Activated CD4-positive, alpha-beta T cell treated with anti-CD3 and anti-CD28 coated beads, Interleukin-2, amount 50 U/mL, for 24 hours (primary cell): ENCODE results near the gene H19.

ENCODE experiments used
- DNase-seq, 2 donors: peaks; one replicate each; pipeline ENCODE4 v3.0.0-alpha.2; 2020; ENCODE audit warnings: low read depth in 1 of 2, low spot score in 1 of 2

Gene H19

DNA sequence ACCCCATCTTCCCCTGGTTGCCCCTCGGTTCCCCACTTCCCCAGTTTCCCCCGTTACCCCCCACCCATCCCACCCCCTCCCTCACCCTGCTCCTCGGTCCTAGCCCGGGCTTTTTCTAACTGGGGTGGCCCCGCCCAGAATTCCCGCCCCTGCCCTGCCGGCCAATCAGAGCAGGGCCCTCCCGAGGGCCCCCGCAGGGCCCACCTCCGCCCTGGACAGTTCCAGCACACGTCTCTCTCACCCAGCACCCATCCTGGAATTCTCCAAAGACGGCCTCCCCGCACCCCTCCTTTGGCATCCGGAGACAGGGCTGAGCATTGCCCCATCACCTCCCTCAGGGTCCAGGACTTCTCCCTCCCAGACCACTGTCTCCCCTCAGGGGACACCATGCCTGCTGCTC, at the start of gene H19:
H19 (minus strand) TSS at position 88 of the 400 bp plus-strand sequence.
- no peak for DNase-seq

DNA sequence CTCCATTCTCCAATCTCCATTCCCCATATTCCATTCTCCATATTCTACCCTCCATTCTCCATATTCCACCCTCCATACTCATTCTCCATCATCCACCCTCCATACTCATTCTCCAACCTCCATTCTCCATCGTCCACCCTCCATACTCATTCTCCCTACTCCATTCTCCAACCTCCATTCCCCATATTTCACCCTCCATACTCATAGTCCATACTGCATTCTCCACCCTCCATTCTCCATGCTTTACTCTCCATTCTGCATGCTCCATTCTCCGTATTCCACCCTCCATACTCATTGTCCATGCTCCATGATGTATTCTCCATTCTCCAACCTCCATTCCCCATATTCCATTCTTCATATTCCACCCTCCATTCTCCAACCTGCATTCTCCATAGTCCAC, 44.3 kb upstream of the H19 start:
- DNase-seq = no peak

DNA sequence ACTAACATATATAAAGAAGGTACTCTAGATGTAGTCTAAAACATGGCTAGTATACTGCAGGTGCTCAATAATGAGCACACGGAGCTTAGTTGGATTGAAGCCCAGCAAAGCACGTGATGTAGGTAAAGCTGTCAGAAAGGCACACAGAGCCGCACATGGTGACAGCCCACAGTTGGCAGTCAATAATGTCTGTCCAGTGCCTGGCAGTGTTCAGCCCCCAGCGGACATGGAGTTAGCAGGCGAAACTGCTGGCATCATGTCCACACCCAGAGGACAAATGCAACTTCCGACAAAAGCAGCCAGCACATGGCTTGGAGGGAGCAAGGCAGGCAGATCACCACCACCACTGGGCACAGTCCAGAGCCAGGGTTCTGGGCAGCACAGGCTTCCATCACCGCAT, 43.5 kb upstream of the H19 start:
- no peak for DNase-seq

DNA sequence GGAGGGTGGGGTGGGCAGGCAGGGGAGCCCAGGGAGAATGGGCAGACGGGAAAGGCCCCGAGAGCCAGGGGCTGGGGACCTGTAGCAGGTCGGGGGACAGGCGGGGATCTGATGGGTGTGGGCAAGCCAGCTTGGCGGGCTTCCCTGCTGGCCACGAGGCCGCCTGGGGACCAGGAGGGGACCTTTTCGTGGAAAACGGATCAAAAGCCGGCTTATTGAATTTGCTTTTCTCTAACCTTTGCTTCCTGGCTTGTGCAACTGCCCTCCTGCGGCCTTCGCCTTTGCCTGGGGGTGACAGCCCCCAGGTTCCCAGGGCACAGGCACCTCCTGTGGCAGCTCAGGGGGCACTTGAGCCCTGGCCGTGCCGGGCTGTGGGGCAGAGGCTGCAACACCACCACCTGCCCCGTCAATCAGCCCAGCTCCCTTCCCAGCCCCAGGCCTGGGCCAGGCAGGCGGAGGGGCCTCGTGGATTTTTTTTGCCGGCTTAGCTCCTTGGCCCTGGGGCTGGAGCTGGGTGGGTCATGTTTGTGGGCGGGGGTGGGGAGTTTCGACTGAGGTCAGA, 41.6 kb upstream of the H19 start:
- DNase-seq = no peak

DNA sequence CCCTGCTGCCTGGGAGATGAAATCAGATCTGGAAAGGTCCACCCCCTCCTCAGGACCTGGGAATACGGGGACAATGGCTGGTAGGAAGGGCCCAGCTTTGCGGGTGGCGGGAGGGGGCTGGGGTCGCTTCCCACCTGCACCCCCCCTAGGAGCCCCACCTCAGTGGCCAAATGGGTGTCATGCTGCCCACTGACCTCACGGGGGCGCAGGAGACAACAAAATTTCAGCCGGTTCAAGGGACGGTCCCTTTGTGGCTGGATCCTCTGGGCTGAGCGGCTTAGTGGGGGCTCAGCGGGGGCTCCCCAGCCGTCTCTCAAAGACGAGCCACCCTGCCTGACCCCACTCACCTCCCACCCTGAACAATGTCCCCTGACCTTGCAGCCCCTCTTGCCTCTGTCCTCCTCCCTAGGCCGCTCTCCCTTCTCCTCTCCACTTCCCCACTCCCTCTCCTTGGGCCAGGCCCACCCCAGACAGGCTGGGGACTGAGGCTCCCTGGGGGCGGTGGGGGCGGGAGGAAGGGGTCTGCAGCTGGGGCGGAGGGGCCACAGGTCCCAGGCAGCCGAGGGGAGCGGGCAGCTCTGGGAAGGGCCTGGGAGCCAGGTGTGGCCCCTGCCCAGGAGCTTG, 39.3 kb upstream of the H19 start:
- DNase-seq = no peak

DNA sequence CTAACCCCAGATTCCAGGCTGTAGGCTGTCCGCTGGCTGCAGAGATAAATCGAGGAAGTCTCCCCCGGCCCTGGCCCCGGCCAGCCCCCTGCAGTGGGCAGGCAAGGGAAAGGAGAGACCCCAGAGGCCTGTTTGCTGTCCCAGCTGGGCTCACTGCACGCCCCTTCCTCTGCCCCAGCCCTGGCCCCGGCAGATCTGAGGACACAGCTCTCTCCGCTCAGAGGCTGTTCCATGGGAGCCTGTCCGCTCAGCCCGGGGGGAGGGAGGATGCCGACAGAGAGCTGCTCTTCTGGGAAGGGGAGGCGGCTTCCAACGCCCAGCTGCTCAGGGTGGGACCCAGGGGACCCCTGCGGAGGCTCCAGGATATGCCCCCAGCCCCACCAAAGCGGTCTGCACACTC, 37.7 kb upstream of the H19 start:
- no peak for DNase-seq

DNA sequence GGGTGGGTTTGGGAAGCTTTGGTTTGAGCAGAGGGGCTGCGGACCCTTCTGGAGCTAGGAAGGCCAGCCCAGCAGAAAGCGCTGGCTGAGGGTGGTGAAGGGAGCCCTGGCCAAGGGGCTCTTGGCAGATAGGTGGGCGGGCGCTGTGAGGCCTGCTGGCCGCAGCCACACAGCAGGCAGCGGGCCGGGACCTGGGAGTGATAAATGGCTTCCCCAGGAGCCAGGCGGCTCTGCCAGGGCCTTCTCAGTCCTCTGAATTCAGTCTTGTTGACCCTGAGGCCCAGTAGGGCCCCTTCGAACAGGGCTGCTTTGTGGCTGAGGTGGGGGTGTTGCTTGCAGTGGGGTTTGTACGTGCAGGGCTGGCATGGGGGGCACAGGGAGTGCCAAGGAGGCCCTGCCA, 33.4 kb upstream of the H19 start:
- DNase-seq = no peak

DNA sequence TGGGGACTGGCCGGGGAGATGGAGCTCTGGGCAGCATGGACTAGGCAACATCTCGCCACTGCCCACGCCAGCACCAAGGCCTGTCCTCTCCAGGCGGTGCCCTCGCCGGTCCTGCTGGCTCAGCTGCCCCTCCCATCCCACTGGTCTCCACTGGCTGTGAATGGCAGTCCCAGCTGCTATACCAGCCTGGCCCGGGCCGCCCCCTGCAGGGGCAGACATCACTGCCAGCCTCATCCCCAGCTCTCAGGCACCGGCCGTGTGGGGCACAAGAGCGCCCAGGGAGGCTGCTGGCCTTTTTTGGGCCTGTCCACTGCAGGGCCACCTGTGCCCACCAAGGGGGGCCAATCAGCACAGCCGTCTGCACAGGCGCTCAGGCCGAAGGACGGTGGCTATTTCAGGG, 30.1 kb upstream of the H19 start:
- DNase-seq = no peak

DNA sequence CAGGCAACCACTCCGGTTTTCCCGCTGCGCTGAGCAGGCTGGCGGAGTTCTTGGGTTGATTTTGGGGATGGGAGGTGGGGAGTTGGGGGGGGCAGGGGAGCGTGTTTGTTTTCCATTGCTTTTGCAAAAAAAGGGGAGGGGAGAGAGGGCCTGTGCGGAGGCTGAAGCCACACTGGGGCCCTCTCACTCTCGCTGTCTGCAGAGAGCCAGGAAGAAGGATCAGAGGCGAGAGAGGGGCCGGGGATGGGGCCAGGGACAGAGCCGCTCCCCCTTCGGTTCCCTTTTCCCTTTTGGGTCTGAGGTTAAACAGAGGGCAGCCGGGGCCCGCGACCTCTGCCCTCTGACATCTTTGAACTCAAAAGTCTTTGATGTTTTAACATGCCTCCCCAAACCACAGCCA, 17.4 kb upstream of the H19 start:
- DNase-seq = no peak

DNA sequence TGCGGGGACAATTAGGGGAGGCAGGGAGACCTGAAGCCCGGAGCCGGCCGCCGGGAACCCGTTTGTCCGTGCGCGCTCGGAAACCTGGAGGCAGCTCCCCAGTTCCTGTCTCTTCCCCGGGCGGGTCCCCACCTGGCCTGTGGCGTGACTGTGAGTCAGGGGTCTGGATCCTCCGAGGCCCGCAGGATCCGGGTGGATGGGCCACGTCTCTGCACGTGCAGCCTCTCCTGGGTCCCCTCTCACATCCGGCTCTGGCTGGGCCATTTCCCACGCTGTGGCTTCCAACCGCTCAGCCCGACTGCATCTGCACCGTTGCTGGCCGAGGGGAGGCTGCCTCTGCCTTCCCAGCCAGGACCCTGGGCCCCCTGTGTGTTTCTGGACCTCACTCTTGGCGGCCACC, 14.8 kb upstream of the H19 start:
- DNase-seq = no peak

DNA sequence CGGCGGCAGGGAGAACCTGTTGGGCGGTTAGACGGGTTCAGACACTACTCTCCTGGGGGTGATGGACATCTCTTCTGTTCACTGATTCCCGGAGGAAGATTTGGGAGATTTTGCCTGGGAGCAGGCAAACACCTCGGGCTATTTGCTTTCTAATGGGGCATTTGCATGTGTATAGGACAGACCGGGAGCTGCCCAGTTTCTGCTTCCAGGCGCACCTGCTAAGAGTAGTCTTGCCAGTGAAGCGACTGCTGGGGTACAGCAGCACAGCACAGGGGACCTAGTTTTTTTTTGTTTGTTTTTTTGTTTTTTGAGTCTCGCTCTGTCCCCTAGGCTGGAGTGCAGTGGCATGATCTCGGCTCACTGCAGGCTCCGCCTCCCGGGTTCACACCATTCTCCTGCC, 6.8 kb upstream of the H19 start:
- no peak for DNase-seq

DNA sequence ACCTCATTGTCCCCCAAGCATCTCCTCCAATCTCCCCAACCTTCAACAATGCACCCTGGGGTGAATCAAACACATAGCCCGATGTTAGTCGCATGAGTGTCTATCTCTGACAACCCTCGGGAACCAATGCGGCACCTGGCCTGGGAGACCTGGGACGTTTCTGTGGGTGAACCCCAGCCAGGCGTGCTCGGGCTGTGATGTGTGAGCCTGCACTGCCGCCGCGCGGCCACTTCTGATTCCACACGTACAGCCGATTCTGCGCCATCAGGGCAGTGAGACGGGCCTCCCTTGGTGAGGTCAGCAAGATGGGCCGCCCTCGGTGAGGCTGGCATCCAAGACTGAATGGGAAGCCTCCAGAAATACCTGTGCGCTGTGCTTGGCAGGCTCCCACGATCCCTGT, 5.2 kb upstream of the H19 start:
- no peak for DNase-seq

DNA sequence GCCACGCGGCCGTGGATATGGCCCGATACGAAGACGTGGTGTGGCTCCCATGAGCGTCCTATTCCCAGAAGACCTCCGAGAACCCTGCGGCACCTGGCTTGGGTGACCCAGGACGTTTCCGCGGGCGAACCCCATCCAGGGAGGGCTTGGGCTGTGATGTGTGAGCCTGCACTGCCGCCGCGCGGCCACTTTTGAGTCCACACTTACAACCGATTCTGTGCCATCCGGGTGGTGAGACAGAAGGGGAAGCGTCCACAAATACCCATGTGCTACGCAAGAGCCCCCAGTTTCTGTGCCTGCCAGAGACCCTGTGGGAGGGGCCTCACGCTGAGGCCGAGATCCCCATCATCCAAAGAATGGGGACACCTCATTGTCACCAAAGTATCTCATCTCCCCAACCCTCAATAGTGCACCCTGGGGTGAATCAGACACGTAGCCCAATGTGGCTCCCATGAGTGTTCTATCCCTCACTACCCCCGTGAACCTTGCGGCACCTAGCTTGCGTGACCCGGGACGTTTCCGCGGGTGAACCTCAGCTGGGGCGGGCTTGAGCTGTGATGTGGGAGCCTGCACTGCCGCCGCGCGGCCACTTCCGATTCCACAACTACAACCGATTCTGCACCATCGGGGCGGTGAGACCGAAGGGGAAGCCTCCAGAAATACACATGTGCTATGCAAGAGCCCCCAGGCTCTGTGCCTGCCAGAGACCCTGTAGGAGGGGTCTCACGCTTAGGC, 4.6 kb upstream of the H19 start:
- DNase-seq = no peak

DNA sequence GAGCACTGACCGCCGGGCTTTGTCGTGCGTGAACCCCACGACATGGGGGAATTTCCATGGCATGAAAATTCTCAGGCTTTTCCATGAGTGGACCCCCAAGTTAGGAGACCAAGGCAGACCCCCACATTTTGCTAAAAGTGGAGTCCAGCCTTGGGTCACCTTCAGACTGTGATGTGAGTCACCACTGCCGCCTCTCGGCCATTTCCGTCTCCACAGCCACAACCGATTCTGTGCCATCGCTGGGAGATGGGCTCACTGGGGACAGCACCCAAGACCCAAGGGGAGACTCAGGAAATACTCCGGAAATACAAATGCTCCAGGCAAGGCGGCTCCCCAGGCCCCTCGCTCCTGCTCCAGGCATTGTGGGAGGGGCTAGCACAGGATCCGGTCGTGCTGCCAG, 1.2 kb upstream of the H19 start:
- DNase-seq = no peak

DNA sequence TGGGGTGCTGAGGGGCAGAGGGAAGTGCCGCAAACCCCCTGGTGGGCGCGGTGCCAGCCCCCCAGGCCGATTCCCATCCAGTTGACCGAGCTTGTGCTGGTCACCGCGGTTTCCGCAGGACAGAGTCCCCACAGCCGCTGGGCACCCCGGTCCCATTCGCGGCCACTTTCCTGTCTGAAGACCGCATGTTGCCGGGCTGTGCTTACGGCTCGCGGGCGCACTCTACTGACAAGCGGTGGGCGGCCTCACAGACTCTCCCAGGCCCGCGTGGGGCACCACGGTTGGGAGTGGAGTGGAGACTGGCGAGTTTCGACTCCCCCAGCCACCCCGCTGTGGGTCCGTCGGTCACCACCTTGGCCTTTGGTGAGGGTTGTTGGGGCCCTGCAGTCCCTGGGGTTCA, 648 bp upstream of the H19 start:
- no peak for DNase-seq

DNA sequence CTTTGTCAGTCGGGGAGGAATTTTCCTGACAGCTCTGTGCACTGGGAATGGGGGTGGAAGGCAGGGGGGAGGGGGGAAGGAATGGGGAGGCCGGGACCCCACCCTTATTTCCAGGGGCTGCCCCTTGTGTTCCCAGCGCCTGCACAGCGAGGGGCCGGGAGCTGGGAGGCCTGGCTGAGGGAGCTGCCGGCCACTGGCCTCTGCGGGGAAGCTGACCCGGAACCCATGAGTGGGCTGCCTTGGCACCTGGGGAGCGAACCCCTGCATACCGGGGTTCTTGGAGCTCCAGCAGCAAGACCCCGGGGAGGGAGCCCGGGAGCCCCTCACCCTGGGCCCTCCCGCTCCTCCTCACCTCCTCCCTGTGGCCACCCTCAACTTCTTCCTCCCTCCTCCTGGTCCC, 3.5 kb downstream of the H19 start:
- no peak for DNase-seq

DNA sequence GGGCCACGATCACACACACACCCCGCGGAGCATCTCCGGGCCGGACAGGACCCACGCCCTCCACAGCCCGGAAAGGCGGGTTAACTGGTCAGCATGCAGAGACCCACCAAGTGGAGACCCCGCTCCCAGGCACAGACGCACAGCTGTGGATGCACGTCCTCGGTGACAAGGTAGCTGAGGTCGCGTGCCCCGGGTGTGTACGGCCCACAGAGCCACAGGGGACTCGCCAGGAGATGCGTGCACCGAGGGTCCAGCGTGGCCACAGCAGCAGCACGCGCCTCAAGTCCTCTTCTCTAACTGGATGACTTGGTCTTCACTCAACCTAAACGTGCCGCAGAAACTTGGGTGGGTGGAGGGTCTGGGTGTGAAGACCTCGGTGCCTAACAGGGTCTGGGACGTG, 5.5 kb downstream of the H19 start:
- DNase-seq = no peak

DNA sequence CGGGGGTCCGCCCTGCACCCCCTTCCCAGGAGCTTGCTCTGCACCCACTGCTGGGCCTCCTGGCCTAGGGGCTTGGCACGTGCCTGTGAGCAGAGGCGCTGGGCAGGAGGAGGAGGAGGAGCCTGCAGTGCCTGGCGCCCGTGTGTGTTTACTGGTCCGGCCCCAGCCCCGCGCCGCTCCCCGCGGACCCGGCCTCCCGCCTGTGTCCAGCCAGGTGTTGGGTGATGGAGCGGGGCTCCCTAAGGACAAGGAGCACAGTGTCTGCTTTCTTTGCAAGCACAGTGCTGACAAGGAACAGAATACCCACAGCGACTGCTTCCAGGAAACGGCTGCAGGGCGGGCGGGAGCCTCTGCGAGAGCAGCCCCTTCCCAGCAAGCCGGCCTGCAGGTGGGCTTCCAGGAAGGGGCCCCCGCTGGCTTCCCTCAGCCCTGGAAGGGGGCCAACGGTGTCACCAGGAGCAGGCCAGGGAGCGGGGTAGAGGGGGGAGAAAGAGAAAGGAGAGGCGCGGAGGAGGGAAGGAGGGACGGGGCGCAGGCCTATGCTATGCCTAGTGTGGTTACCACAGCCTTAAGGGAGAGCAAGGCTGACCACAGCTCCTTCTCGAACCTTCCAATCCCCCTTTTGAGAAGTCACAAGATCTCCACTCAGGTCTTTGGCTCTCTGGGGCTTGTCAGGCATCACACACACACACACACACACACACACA, 6.6 kb downstream of the H19 start:
- DNase-seq = no peak

DNA sequence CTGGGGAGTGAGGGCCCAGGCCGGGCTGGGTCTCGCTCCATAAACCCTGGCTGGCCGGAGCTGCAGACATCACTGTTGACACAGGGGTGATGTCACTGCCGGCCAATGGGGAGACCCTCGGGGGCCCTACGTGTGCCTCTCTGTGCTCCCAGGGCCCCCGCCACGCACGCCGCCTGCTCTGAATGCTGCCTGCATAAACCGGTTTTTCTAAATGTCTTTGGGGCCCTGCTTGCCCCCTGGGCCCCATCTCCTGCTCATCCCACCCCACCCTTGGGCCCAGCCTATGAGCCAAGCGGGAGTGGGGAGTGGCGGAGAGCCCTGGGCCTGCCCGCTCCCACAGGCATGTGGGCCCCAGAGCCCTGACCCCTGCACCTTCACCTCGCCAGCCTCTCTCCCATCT, 7.7 kb downstream of the H19 start:
- no peak for DNase-seq

DNA sequence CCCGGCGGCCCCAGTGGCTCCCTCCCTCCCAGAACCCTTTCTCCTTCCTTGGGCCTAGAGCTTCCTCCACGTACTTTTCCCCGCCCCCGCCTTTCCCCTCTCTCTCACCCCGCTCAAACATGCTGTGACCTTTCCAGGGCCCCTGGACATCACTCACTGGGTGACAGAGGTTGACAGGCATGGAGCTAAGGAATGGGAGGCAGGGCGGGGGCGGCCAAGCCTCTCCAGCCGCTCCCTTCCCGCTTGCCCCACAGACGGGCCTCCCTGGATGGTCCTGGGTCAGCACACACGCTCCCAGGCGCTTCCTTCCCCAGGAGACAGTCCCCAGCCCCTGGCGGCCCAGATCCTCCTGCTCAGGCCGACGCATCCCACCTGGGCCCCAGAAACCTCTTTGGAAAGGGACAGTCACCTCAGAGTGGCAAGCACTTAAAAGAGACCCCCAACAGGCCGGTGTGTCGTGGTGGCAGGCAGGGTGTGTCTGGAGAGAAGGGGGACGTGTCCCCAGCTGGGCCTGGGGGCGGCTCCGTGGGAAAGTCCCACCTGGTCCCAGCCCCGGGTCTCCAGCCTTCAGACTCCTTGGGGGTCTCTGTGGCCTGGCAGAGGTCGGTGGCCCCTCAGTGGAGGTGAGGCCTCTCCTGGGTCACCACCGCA, 8.8 kb downstream of the H19 start:
- DNase-seq = no peak

DNA sequence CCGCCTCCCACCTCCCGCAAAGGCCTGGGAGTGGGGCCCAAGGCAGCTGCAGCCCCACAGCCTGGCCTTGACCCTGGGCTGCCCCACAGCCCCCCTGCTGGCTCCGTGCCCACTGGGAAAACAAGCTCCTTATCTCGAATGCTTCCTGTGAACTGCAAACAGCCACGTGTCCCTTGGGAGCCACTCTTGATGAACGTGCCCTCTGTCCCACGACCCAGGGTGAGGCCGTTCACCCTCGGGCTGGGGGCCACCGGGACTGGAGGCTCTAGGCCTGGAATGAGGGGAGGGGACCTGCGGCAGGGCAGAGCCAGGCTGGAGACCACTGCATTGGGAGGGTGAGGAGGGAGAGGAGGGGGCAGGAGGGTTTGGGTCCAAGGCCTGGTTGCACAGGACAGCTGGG, 9.5 kb downstream of the H19 start:
- DNase-seq = no peak

DNA sequence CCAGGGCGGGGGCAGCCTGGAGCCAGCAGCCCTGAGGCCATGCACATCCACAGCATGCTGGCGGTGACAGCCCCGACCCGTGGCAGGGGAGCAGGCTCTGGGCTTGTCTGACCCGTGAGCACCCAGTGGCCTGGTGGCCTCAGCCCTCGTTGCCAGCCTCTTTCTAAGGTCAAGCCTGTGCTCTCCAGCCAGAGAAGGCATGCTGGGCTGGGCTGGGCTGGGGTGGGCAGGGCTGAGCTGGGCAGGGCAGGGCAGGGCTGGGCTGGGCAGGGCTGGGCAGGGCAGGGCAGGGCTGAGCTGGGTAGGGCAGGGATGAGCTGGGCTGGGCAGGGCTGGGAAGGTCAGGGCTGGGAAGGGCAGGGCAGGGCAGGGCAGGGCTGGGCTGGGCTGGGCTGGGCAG, 10.6 kb downstream of the H19 start:
- DNase-seq = no peak
